Astrocyte of the cerebellum (primary cell): ENCODE measurements around the gene SNX25.
A peak's percentile ranks its signal among the peaks of the same experiment; 100 is the strongest.
"Not testable (repeated sequence)": the region's sequence is repeated elsewhere in the genome, so short reads cannot be mapped to it uniquely, and the experiment has no call there.

Source experiments
- DNase-seq: peaks from one replicate; pipeline ENCODE4 v3.0.0-alpha.2; 2011; ENCODE audit warnings: low read depth
- H3K4me3 ChIP-seq: 2 replicates; pipeline ENCODE4 v1.5.1; 2011; ENCODE audit warnings: mild to moderate bottlenecking, low read depth, low read length, moderate library complexity
- CTCF ChIP-seq: IDR thresholded peaks from 2 replicates; pipeline ENCODE4 v1.5.1; 2012; ENCODE audit warnings: low read length, low read depth, moderate library complexity, mild to moderate bottlenecking; ENCODE audit errors: missing control alignments
- in situ Hi-C: cut with HindIII; loops from 2 replicates; pipeline ENCODE4 v1.10.0; 2017; ENCODE audit warnings: low sequenced_read_pairs

SNX25 gene

GRCh38 chr4:185204238-185204910 lies 5.0 kb upstream of the SNX25 start:
- TF ChIP-seq CTCF: no peak
- peak overlapping the region; percentile 61 for H3K4me3 ChIP-seq
- DNase-seq: no peak
- in situ Hi-C loops: no loop called here

- DNase-seq, in situ Hi-C loops, H3K4me3 ChIP-seq: not testable (repeated sequence)
These were observed 4.3 kb upstream of the SNX25 start for GRCh38 chr4:185205073-185205472.

- no peak overlapping the region for H3K4me3 ChIP-seq
- in situ Hi-C loops: no loop called here
- no peak for DNase-seq
- no peak for TF ChIP-seq CTCF
These were observed 3.6 kb upstream of the SNX25 start for GRCh38 chr4:185205697-185206342.

GRCh38 chr4:185207466-185207865 lies 1.9 kb upstream of the SNX25 start:
- in situ Hi-C loops: no loop called here

GRCh38 chr4:185209852-185210101 lies 379 bp downstream of the SNX25 start:
- DNase-seq, in situ Hi-C loops: not testable (repeated sequence)
- H3K4me3 ChIP-seq: peak overlapping the region; percentile 63

More at GRCh38 chr4:185207466-185207865, 1.9 kb upstream of the SNX25 start:
- no peak for DNase-seq
- no peak overlapping the region for H3K4me3 ChIP-seq
- TF ChIP-seq CTCF: no peak

GRCh38 chr4:185210102-185210981 lies 944 bp downstream of the SNX25 start:
- H3K4me3 ChIP-seq: peak overlapping the region; percentile 63
- DNase-seq: no peak
- TF ChIP-seq CTCF: no peak
- in situ Hi-C loops: no loop called here

GRCh38 chr4:185211035-185211434 lies 1.6 kb downstream of the SNX25 start:
- no peak for TF ChIP-seq CTCF
- in situ Hi-C loops: no loop called here
- DNase-seq: no peak
- peak overlapping the region; percentile 63 for H3K4me3 ChIP-seq
